K562 (cell line): ENCODE results near the gene TLCD1. TPM values are rescaled to one million over a fixed set of nuclear protein-coding genes. Genes with fewer than 3 reads are reported as not detected.

Experiments
- BRCA1 ChIP-seq, 2 experiments: fragments of 450-650 bp in 1 of 2; sonication (generic) in 1 of 2; formaldehyde crosslinking in 1 of 2; IDR thresholded peaks; 2 replicates each; pipeline versions ENCODE4 v1.5.0 to v1.6.1; 2017 to 2020; ENCODE audit warnings: mild to moderate bottlenecking in 1 of 2, missing genetic modification reagents in 1 of 2
- CBFB ChIP-seq: sonication (generic); formaldehyde crosslinking; IDR thresholded peaks from 2 replicates; pipeline ENCODE4 v1.4.0; 2020; ENCODE audit warnings: mild to moderate bottlenecking, missing genetic modification reagents
- CEBPB ChIP-seq: fragments of 450-650 bp; IDR thresholded peaks from 2 replicates; pipeline ENCODE4 v1.6.1; 2016; ENCODE audit warnings: missing genetic modification characterization, missing compliant biosample characterization
- CEBPG ChIP-seq, 3 experiments: fragments of 200-800 bp in 1 of 3; sonication (Bioruptor generic) in 1 of 3; sonication (generic) in 1 of 3; formaldehyde crosslinking in 1 of 3; IDR thresholded peaks in 2 of 3; conservative IDR thresholded peaks in 1 of 3; 2 replicates each; pipeline versions ENCODE4 v1.6.1 to v1.8.0; 2016 to 2022; ENCODE audit warnings: missing compliant biosample characterization in 2 of 3, missing genetic modification characterization in 2 of 3, mild to moderate bottlenecking in 1 of 3, missing genetic modification reagents in 1 of 3
- ELF2 ChIP-seq: fragments of 250-450 bp; sonication (Bioruptor Pico); IDR thresholded peaks from 2 replicates; pipeline ENCODE4 v1.5.0; 2021; ENCODE audit warnings: mild to moderate bottlenecking
- EP400 ChIP-seq: fragments of 450-650 bp; IDR thresholded peaks from 2 replicates; pipeline ENCODE4 v1.6.1; 2017; ENCODE audit warnings: antibody characterized with exemption, mild to moderate bottlenecking, moderate library complexity
- ETS2 ChIP-seq: IDR thresholded peaks from 2 replicates; pipeline ENCODE4 v1.6.1; 2016; ENCODE audit warnings: borderline replicate concordance, missing genetic modification characterization, mild to moderate bottlenecking, moderate library complexity, missing compliant biosample characterization; ENCODE audit not compliant: poor library complexity, severe bottlenecking
- FOSL1 ChIP-seq: fragments of 200-800 bp; sonication (Bioruptor generic); conservative IDR thresholded peaks from 2 replicates; pipeline ENCODE4 v1.6.1; 2016; ENCODE audit warnings: missing genetic modification characterization, missing compliant biosample characterization
- LCOR ChIP-seq: sonication (generic); formaldehyde crosslinking; IDR thresholded peaks from 2 replicates; pipeline ENCODE4 v1.8.0; 2022; ENCODE audit warnings: mild to moderate bottlenecking, missing genetic modification reagents
- MAFF ChIP-seq: IDR thresholded peaks from 2 replicates; pipeline ENCODE4 v1.6.1; 2012; ENCODE audit warnings: low read length, improper control_type of control experiment
- MCM5 ChIP-seq: fragments of 450-650 bp; IDR thresholded peaks from 2 replicates; pipeline ENCODE4 v1.6.1; 2016; ENCODE audit warnings: low read depth
- MEIS2 ChIP-seq: fragments of 450-650 bp; IDR thresholded peaks from 2 replicates; pipeline ENCODE4 v1.6.1; 2014; ENCODE audit warnings: mild to moderate bottlenecking; ENCODE audit not compliant: partially characterized antibody
- SRSF1 ChIP-seq: fragments of 200-400 bp; formaldehyde crosslinking; IDR thresholded peaks from 2 replicates; pipeline ENCODE4 v1.6.1; 2017; ENCODE audit warnings: mild to moderate bottlenecking, low read depth, low read length, moderate library complexity
- TCFL5 ChIP-seq: fragments of 250-450 bp; sonication (Bioruptor Pico); conservative IDR thresholded peaks from 2 replicates; pipeline ENCODE4 v1.6.1; 2021; ENCODE audit warnings: mild to moderate bottlenecking, moderate library complexity, matching md5 sums
- ZNF436 ChIP-seq: fragments of 250-450, 450-650 bp; sonication (Bioruptor Pico); formaldehyde crosslinking; IDR thresholded peaks from 2 replicates; pipeline ENCODE4 v1.7.0; 2020; ENCODE audit warnings: mild to moderate bottlenecking
- polyA plus RNA-seq, 8 experiments: library from polyadenylated mRNA; depleted of rRNA in 4 of 8; stranded (reverse) in 5 of 8; unstranded in 3 of 8; fragments of >200 nt; fragmentation: Nextera tagmentation in 2 of 8; fragmentation: Illumina TruSeq in 1 of 8; extraction: Ambion mirVana in 2 of 8; extraction: Trizol in 1 of 8; gene quantifications; 2 replicates each; pipeline versions ENCODE4 v1.2.1 to v1.2.3, GENCODE V29; 2011 to 2014; ENCODE audit warnings: inconsistent platforms in 1 of 8, missing spikeins in 1 of 8
- total RNA-seq, 7 experiments: library from RNA; depleted of rRNA in 6 of 7; stranded (reverse); fragments of >200 nt in 6 of 7; fragmentation: Illumina TruSeq in 2 of 7; extraction: Trizol in 2 of 7; gene quantifications; 2 replicates each; pipeline versions ENCODE4 v1.2.1 to v1.2.3, GENCODE V29; 2011 to 2021; ENCODE audit warnings: low replicate concordance in 1 of 7
- TF ChIP-seq, protein P1 (sequence below): fragments of 250-450 bp; sonication (Bioruptor Pico); IDR thresholded peaks from 2 replicates; pipeline ENCODE4 v1.8.0; 2021; ENCODE audit warnings: moderate library complexity, mild to moderate bottlenecking, inconsistent platforms
- TF ChIP-seq, protein P2 (sequence below): fragments of 250-450 bp; sonication (Bioruptor Pico); IDR thresholded peaks from 2 replicates; pipeline ENCODE4 v1.4.0; 2020; ENCODE audit warnings: mild to moderate bottlenecking, moderate library complexity
- TF ChIP-seq, protein P3 (sequence below): fragments of 250-450 bp; sonication (Bioruptor Pico); IDR thresholded peaks from 2 replicates; pipeline ENCODE4 v1.4.0; 2020

Gene TLCD1
- total and polyA plus RNA-seq, 9 of the 15 experiments (the other 6 are each of a cell fraction or from before 2014, with no cell fraction given), result 6.8 to 37.7 (median 21.7) TPM

DNA sequence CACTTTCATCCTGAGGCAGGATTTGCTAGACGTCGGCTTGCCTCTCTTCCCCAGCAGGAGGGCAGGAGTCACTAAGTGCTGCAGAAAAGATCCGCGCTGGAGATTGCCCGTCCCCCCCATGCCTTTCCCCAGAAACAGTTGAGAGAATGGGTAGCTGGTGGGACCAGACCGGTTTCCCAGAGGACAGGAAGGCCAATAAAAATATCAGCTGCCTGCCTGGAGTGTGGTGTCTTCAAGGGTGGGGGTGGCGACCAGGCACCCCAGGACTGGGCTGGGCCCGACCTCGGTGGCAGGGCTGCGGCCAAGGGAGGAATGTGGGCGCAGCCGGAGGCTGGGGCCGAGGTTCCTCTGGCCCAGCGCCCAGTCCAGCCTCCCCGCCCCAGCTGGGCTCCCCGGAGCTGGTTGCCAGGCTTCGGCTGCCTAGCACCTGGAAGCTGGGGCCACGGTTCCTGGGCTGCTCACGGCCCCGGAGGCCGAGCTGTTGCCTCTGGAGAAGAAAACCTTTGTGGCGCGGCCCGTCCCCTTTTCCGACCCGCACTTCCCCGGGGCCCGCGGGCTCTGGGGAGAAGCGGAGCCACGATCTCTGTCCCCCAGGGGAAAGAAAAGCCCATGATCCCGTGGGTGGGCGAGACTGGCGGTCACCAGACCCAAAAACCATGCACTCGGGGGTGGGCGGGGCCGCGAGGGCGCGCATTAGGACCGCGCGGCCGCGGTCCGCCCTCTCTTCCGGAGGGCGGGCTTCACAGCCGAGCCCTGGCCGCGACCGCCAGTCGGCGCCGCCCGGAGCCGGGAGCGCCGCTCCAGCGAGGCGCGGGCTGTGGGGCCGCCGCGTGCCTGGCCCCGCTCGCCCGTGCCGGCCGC lies 17.4 kb upstream of the TLCD1 start, which contains the start of gene TRAF4 (continued):
- TF ChIP-seq CEBPG (CRISPR knock-in tag; IDR thresholded peaks at IDR 0.05) (no peak), CEBPG (tag; conservative IDR thresholded peaks at IDR 0.05 in 1 of 2, IDR thresholded peaks at IDR 0.05 in 1 of 2) (no peak), ELF2 (peak; percentile 27; the same call in 1 of the 2 replicates), SRSF1 (no peak; the same call in 1 of the 2 replicates), MEIS2 (no peak), LCOR (no peak), BRCA1 (IDR thresholded peaks at IDR 0.05) (no peak), BRCA1 (CRISPR knock-in tag; IDR thresholded peaks at IDR 0.05) (no peak), EP400 (peak; percentile 43; the same call in 1 of the 2 replicates), MAFF (no peak), FOSL1 (tag) (peak; percentile 43; the same call in 1 of the 2 replicates), ETS2 (tag) (no peak), ZNF436 (no peak), TCFL5 (CRISPR knock-in tag) (no peak), CBFB (CRISPR knock-in tag) (no peak), MCM5 (no peak), CEBPB (tag) (no peak)
- TF ChIP-seq, protein P1, sequence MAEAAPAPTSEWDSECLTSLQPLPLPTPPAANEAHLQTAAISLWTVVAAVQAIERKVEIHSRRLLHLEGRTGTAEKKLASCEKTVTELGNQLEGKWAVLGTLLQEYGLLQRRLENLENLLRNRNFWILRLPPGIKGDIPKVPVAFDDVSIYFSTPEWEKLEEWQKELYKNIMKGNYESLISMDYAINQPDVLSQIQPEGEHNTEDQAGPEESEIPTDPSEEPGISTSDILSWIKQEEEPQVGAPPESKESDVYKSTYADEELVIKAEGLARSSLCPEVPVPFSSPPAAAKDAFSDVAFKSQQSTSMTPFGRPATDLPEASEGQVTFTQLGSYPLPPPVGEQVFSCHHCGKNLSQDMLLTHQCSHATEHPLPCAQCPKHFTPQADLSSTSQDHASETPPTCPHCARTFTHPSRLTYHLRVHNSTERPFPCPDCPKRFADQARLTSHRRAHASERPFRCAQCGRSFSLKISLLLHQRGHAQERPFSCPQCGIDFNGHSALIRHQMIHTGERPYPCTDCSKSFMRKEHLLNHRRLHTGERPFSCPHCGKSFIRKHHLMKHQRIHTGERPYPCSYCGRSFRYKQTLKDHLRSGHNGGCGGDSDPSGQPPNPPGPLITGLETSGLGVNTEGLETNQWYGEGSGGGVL (CRISPR knock-in tag), result no peak
- TF ChIP-seq, protein P2, sequence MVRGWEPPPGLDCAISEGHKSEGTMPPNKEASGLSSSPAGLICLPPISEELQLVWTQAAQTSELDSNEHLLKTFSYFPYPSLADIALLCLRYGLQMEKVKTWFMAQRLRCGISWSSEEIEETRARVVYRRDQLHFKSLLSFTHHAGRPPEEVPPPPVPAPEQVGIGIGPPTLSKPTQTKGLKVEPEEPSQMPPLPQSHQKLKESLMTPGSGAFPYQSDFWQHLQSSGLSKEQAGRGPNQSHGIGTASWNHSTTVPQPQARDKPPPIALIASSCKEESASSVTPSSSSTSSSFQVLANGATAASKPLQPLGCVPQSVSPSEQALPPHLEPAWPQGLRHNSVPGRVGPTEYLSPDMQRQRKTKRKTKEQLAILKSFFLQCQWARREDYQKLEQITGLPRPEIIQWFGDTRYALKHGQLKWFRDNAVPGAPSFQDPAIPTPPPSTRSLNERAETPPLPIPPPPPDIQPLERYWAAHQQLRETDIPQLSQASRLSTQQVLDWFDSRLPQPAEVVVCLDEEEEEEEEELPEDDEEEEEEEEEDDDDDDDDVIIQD (CRISPR knock-in tag), result no peak
- TF ChIP-seq, protein P3, sequence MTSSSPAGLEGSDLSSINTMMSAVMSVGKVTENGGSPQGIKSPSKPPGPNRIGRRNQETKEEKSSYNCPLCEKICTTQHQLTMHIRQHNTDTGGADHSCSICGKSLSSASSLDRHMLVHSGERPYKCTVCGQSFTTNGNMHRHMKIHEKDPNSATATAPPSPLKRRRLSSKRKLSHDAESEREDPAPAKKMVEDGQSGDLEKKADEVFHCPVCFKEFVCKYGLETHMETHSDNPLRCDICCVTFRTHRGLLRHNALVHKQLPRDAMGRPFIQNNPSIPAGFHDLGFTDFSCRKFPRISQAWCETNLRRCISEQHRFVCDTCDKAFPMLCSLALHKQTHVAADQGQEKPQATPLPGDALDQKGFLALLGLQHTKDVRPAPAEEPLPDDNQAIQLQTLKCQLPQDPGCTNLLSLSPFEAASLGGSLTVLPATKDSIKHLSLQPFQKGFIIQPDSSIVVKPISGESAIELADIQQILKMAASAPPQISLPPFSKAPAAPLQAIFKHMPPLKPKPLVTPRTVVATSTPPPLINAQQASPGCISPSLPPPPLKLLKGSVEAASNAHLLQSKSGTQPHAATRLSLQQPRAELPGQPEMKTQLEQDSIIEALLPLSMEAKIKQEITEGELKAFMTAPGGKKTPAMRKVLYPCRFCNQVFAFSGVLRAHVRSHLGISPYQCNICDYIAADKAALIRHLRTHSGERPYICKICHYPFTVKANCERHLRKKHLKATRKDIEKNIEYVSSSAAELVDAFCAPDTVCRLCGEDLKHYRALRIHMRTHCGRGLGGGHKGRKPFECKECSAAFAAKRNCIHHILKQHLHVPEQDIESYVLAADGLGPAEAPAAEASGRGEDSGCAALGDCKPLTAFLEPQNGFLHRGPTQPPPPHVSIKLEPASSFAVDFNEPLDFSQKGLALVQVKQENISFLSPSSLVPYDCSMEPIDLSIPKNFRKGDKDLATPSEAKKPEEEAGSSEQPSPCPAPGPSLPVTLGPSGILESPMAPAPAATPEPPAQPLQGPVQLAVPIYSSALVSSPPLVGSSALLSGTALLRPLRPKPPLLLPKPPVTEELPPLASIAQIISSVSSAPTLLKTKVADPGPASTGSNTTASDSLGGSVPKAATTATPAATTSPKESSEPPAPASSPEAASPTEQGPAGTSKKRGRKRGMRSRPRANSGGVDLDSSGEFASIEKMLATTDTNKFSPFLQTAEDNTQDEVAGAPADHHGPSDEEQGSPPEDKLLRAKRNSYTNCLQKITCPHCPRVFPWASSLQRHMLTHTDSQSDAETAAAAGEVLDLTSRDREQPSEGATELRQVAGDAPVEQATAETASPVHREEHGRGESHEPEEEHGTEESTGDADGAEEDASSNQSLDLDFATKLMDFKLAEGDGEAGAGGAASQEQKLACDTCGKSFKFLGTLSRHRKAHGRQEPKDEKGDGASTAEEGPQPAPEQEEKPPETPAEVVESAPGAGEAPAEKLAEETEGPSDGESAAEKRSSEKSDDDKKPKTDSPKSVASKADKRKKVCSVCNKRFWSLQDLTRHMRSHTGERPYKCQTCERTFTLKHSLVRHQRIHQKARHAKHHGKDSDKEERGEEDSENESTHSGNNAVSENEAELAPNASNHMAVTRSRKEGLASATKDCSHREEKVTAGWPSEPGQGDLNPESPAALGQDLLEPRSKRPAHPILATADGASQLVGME (CRISPR knock-in tag), result peak; percentile 66; the same call in 1 of the 2 replicates
